ENCODE results near the gene AFM. TPM values are rescaled to one million over a fixed set of nuclear protein-coding genes. Genes with fewer than 3 reads are reported as not detected.

AFM gene
- total and polyA plus RNA-seq, 4 donors, result 0.09 TPM; not detected in 3

DNA sequence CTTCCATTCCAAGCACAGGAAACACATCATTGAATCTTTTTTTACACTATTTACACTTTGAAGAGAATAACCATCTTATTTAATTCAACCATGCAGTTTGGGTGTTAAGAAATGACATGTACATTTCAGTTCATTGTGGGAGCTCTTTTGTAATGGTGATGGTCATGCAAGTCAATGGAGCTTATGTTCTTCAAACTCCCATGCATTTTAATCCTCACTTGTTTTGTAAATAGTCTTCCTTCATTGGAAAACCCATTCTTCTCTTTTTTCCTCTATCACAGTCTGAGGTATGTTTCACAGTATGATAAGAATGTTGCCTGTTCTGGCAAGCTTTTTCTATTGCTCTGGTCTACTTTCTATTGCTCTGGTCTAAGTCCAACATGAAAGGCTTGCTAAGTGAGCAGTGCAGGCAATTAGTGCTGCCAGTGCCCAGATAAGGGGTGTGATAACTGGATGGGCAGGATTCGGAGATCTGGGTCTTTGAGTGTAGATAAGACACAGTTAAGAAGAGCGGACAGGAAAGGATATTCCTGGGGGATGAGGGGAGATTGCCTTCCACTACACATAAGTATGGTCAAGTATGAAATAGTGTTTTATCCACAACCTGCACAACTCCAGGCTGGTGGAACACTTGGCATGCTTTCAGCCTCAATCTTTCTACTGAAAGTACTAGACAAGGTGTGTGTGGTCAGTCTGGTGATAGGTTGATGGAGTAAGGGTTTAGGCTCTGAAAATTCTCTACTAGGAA, 28.4 kb upstream of the AFM start:
- no peaks in the 10 kb centered on the region for H3K27me3 ChIP-seq (ENCODE audit: control insufficient read depth in 3 of 3, insufficient read depth in 3 of 3, low read length in 2 of 3)
- H3K9me3 ChIP-seq (ENCODE audit: control insufficient read depth in 4 of 4, insufficient read depth in 3 of 4, low read length in 3 of 4), result no peaks in the 10 kb centered on the region
- no peak overlapping the region for H3K9ac ChIP-seq (ENCODE audit: insufficient read depth in 1 of 2, low read length in 2 of 2)
- no peaks in the 10 kb centered on the region for H3K4me1 ChIP-seq (ENCODE audit: control insufficient read depth in 5 of 5, insufficient read depth in 5 of 5, low read length in 5 of 5)
- no peaks in the 10 kb centered on the region for H3K36me3 ChIP-seq (ENCODE audit: control insufficient read depth in 4 of 4, insufficient read depth in 4 of 4, low read length in 4 of 4)
- TF ChIP-seq, protein P1, sequence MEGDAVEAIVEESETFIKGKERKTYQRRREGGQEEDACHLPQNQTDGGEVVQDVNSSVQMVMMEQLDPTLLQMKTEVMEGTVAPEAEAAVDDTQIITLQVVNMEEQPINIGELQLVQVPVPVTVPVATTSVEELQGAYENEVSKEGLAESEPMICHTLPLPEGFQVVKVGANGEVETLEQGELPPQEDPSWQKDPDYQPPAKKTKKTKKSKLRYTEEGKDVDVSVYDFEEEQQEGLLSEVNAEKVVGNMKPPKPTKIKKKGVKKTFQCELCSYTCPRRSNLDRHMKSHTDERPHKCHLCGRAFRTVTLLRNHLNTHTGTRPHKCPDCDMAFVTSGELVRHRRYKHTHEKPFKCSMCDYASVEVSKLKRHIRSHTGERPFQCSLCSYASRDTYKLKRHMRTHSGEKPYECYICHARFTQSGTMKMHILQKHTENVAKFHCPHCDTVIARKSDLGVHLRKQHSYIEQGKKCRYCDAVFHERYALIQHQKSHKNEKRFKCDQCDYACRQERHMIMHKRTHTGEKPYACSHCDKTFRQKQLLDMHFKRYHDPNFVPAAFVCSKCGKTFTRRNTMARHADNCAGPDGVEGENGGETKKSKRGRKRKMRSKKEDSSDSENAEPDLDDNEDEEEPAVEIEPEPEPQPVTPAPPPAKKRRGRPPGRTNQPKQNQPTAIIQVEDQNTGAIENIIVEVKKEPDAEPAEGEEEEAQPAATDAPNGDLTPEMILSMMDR (IDR thresholded peaks at IDR 0.05; ENCODE audit: control extremely low read depth, extremely low read depth), result no peak
- H3K27ac ChIP-seq (ENCODE audit: low read depth in 1 of 2, low read length in 1 of 2), result no peak overlapping the region
- no peak overlapping the region for H3K4me3 ChIP-seq
- no peak for DNase-seq
- no peak for ATAC-seq (ENCODE audit: insufficient read depth, low FRiP score)
- 71 to 79% methylated on average over 2 of the region's 2 CpGs for WGBS, 2 donors

DNA sequence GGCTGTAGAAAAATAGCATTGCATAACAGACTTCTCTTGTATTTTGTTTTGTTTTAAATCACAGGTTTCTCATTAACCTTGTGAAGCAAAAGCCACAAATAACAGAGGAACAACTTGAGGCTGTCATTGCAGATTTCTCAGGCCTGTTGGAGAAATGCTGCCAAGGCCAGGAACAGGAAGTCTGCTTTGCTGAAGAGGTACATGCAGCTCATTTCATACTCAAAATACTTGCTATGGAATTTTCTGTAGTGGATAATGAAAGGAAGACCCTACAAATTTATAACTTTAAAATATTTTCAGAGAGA, 27.9 kb upstream of the AFM start:
- no peak overlapping the region for H3K4me3 ChIP-seq
- no peaks in the 10 kb centered on the region for H3K4me1 ChIP-seq (ENCODE audit: control insufficient read depth in 5 of 5, insufficient read depth in 5 of 5, low read length in 5 of 5)
- no peak for DNase-seq
- no peaks in the 10 kb centered on the region for H3K9me3 ChIP-seq (ENCODE audit: control insufficient read depth in 4 of 4, insufficient read depth in 3 of 4, low read length in 3 of 4)
- no peaks in the 10 kb centered on the region for H3K27me3 ChIP-seq (ENCODE audit: control insufficient read depth in 3 of 3, insufficient read depth in 3 of 3, low read length in 2 of 3)
- no peaks in the 10 kb centered on the region for H3K36me3 ChIP-seq (ENCODE audit: control insufficient read depth in 4 of 4, insufficient read depth in 4 of 4, low read length in 4 of 4)
- ATAC-seq (ENCODE audit: insufficient read depth, low FRiP score), result no peak
- TF ChIP-seq, protein P1 (IDR thresholded peaks at IDR 0.05; ENCODE audit: control extremely low read depth, extremely low read depth), result no peak
- no peak overlapping the region for H3K27ac ChIP-seq (ENCODE audit: low read depth in 1 of 2, low read length in 1 of 2)
- H3K9ac ChIP-seq (ENCODE audit: insufficient read depth in 1 of 2, low read length in 2 of 2), result no peak overlapping the region

- WGBS, 2 donors, result 88% methylated on average over 3 of the region's 3 CpGs
- Histone ChIP-seq H3K4me1 (ENCODE audit: control insufficient read depth in 5 of 5, insufficient read depth in 5 of 5, low read length in 5 of 5) (no peaks in the 10 kb centered on the region), H3K4me3 (no peak overlapping the region), H3K9me3 (ENCODE audit: control insufficient read depth in 4 of 4, insufficient read depth in 3 of 4, low read length in 3 of 4) (no peaks in the 10 kb centered on the region), H3K27me3 (ENCODE audit: control insufficient read depth in 3 of 3, insufficient read depth in 3 of 3, low read length in 2 of 3) (no peaks in the 10 kb centered on the region), H3K9ac (ENCODE audit: insufficient read depth in 1 of 2, low read length in 2 of 2) (no peak overlapping the region), H3K36me3 (ENCODE audit: control insufficient read depth in 4 of 4, insufficient read depth in 4 of 4, low read length in 4 of 4) (no peaks in the 10 kb centered on the region), H3K27ac (ENCODE audit: low read depth in 1 of 2, low read length in 1 of 2) (no peak overlapping the region)
- TF ChIP-seq, protein P1 (IDR thresholded peaks at IDR 0.05; ENCODE audit: control extremely low read depth, extremely low read depth), result no peak
- no peak for DNase-seq
- ATAC-seq (ENCODE audit: insufficient read depth, low FRiP score), result no peak
Measured at GRCh38 chr4:73454920-73455319, 26.6 kb upstream of the AFM start.

Data from lung (tissue), 12 donors.